A549 (cell line): ENCODE measurements around the gene AGRN. TPM values are rescaled to one million over a fixed set of nuclear protein-coding genes. Genes with fewer than 3 reads are reported as not detected.

Experiments used
- ATAC-seq, 2 experiments: fragments of 200-7000 bp in 1 of 2; fragments of >200 bp in 1 of 2; cut with Nextera tagmentation in 1 of 2; cut with Tn5 transposase in 1 of 2; 3 replicates each; pipeline versions ENCODE4 v1.8.0 to v1.9.1; 2018 to 2020; ENCODE audit warnings: mild to moderate bottlenecking in 1 of 2, moderate library complexity in 1 of 2
- CTCF ChIA-PET: fragments of 300-600 bp; sonication (Branson Sonifier 250); formaldehyde crosslinking; extraction: SDS; loops from one replicate; lab custom pipeline; 2021; ENCODE audit warnings: antibody characterized with exemption, inconsistent platforms; lab: Yijun Ruan, JAX
- POLR2A ChIA-PET: fragments of 350-600 bp; formaldehyde crosslinking; extraction: SDS; loops from one replicate; lab custom pipeline; 2021; ENCODE audit warnings: antibody characterized with exemption, inconsistent platforms; lab: Yijun Ruan, JAX
- DNase-seq, 2 experiments: peaks; one replicate each; pipeline versions ENCODE4 v3.0.0 to v3.0.0-alpha.2; 2011 to 2016; ENCODE audit warnings: low read depth in 1 of 2, low spot score in 1 of 2
- FAIRE-seq: peaks from 2 replicates; lab custom pipeline; 2011; peaks lifted over from hg19 to GRCh38; lab: Jason Lieb, UNC
- H3K27ac ChIP-seq, 2 experiments: fragments of >200 bp; sonication (Bioruptor Twin); formaldehyde crosslinking; 3 replicates each; pipeline ENCODE4 v1.5.1; 2016 to 2017
- H3K4me1 ChIP-seq: fragments of >200 bp; sonication (Bioruptor Twin); formaldehyde crosslinking; 3 replicates; pipeline ENCODE4 v1.6.1; 2016
- H3K4me2 ChIP-seq: fragments of >200 bp; sonication (Bioruptor Twin); formaldehyde crosslinking; 3 replicates; pipeline ENCODE4 v1.6.1; 2016
- H3K4me3 ChIP-seq: fragments of >200 bp; sonication (Bioruptor Twin); formaldehyde crosslinking; 3 replicates; pipeline ENCODE4 v1.5.1; 2016
- H3K9me3 ChIP-seq: fragments of >200 bp; sonication (Bioruptor Twin); formaldehyde crosslinking; 3 replicates; pipeline ENCODE4 v1.6.1; 2016
- ATOH8 ChIP-seq: fragments of 250-450 bp; sonication (Bioruptor Pico); IDR thresholded peaks from 2 replicates; pipeline ENCODE4 v1.5.0; 2020; ENCODE audit warnings: low read depth, mild to moderate bottlenecking, moderate library complexity
- BHLHE40 ChIP-seq: IDR thresholded peaks from 2 replicates; pipeline ENCODE4 v1.6.1; 2012; ENCODE audit warnings: low read depth, low read length, inconsistent platforms
- CBX2 ChIP-seq: fragments of 200-600 bp; sonication (generic); IDR thresholded peaks from 2 replicates; pipeline ENCODE4 v1.6.1; 2016; ENCODE audit warnings: low read depth, mild to moderate bottlenecking, borderline replicate concordance
- CBX8 ChIP-seq: fragments of 200-600 bp; sonication (generic); IDR thresholded peaks from 2 replicates; pipeline ENCODE4 v1.6.1; 2016
- CHD4 ChIP-seq: fragments of 200-600 bp; sonication (generic); IDR thresholded peaks from 2 replicates; pipeline ENCODE4 v1.6.1; 2016; ENCODE audit warnings: antibody characterized with exemption, mild to moderate bottlenecking, borderline replicate concordance
- CTCF ChIP-seq: fragments of >200 bp; sonication (Bioruptor Twin); formaldehyde crosslinking; IDR thresholded peaks from 3 replicates; pipeline ENCODE4 v1.5.1; 2016
- EHF ChIP-seq: fragments of 250-450 bp; sonication (Bioruptor Pico); IDR thresholded peaks from 2 replicates; pipeline ENCODE4 v1.5.0; 2020; ENCODE audit warnings: mild to moderate bottlenecking
- EHMT2 ChIP-seq: fragments of 200-600 bp; sonication (generic); IDR thresholded peaks from 2 replicates; pipeline ENCODE4 v1.6.1; 2016; ENCODE audit warnings: antibody characterized with exemption, low read depth, mild to moderate bottlenecking, moderate library complexity
- FOSB ChIP-seq: fragments of 250-450 bp; sonication (Bioruptor Pico); IDR thresholded peaks from 2 replicates; pipeline ENCODE4 v1.5.0; 2020; ENCODE audit warnings: mild to moderate bottlenecking, moderate library complexity
- GATA3 ChIP-seq: IDR thresholded peaks from 2 replicates; pipeline ENCODE4 v1.6.1; 2012; ENCODE audit warnings: borderline replicate concordance
- HDAC2 ChIP-seq: fragments of 200-600 bp; sonication (generic); IDR thresholded peaks from 2 replicates; pipeline ENCODE4 v1.6.1; 2016
- HMGXB4 ChIP-seq: fragments of 250-450 bp; sonication (Bioruptor Pico); IDR thresholded peaks from 2 replicates; pipeline ENCODE4 v1.5.0; 2021; ENCODE audit warnings: mild to moderate bottlenecking, moderate library complexity, borderline replicate concordance
- HOXB5 ChIP-seq: fragments of 250-450 bp; sonication (Bioruptor Pico); IDR thresholded peaks from 2 replicates; pipeline ENCODE4 v1.5.0; 2020; ENCODE audit warnings: mild to moderate bottlenecking, moderate library complexity
- JUN ChIP-seq, 2 experiments: fragments of >200 bp; sonication (Bioruptor Twin); formaldehyde crosslinking; IDR thresholded peaks; 2 replicates in 1 of 2; 3 replicates in 1 of 2; pipeline ENCODE4 v1.6.1; 2016 to 2017
- JUNB ChIP-seq: fragments of >200 bp; sonication (Bioruptor Twin); formaldehyde crosslinking; IDR thresholded peaks from 2 replicates; pipeline ENCODE4 v1.6.1; 2016
- KDM5A ChIP-seq: fragments of 200-600 bp; sonication (generic); IDR thresholded peaks from 2 replicates; pipeline ENCODE4 v1.6.1; 2016; ENCODE audit warnings: antibody characterized with exemption, mild to moderate bottlenecking
- MAFK ChIP-seq: fragments of 450-650 bp; IDR thresholded peaks from 2 replicates; pipeline ENCODE4 v1.6.1; 2014; ENCODE audit not compliant: partially characterized antibody
- MAX ChIP-seq: IDR thresholded peaks from 2 replicates; pipeline ENCODE4 v1.6.1; 2012
- MAZ ChIP-seq: fragments of 150-350 bp; IDR thresholded peaks from 2 replicates; pipeline ENCODE4 v1.6.1; 2014; ENCODE audit warnings: antibody characterized with exemption, low read depth, low read length, borderline replicate concordance
- NR3C1 ChIP-seq: fragments of >200 bp; sonication (Bioruptor Twin); formaldehyde crosslinking; IDR thresholded peaks from 3 replicates; pipeline ENCODE4 v1.6.1; 2017
- PHF8 ChIP-seq: fragments of 200-600 bp; sonication (generic); IDR thresholded peaks from 2 replicates; pipeline ENCODE4 v1.6.1; 2016; ENCODE audit warnings: low read depth, mild to moderate bottlenecking, antibody characterized with exemption, moderate library complexity, borderline replicate concordance
- POLR2A ChIP-seq: IDR thresholded peaks from 2 replicates; pipeline ENCODE4 v1.6.1; 2012; ENCODE audit warnings: mild to moderate bottlenecking, low read length
- RARB ChIP-seq: fragments of 250-450 bp; sonication (Bioruptor Pico); IDR thresholded peaks from 2 replicates; pipeline ENCODE4 v1.8.0; 2021; ENCODE audit warnings: mild to moderate bottlenecking, moderate library complexity
- RCOR1 ChIP-seq: fragments of 150-350 bp; IDR thresholded peaks from 2 replicates; pipeline ENCODE4 v1.6.1; 2014; ENCODE audit warnings: antibody characterized with exemption, low read length, low read depth
- SREBF2 ChIP-seq: fragments of 450-650 bp; IDR thresholded peaks from 2 replicates; pipeline ENCODE4 v1.6.1; 2014; ENCODE audit warnings: mild to moderate bottlenecking, moderate library complexity
- TP53 ChIP-seq: fragments of 250-450 bp; sonication (Bioruptor Pico); IDR thresholded peaks from 2 replicates; pipeline ENCODE4 v1.5.0; 2021; ENCODE audit warnings: mild to moderate bottlenecking, moderate library complexity
- ZC3H11A ChIP-seq: fragments of 450-650 bp; IDR thresholded peaks from 2 replicates; pipeline ENCODE4 v1.6.1; 2014; ENCODE audit warnings: antibody characterized with exemption, mild to moderate bottlenecking
- ZFP36 ChIP-seq: fragments of 450-650 bp; IDR thresholded peaks from 2 replicates; pipeline ENCODE4 v1.6.1; 2014; ENCODE audit warnings: borderline replicate concordance; ENCODE audit not compliant: partially characterized antibody
- ZSCAN20 ChIP-seq: fragments of 250-450 bp; sonication (Bioruptor Pico); IDR thresholded peaks from 2 replicates; pipeline ENCODE4 v1.8.0; 2022; ENCODE audit warnings: mild to moderate bottlenecking, moderate library complexity
- WGBS: methylation state at CpG from one replicate; pipeline ENCODE4 v1.1.6; 2017; ENCODE audit errors: missing lambda C conversion rate; 5-methylcytosine and 5-hydroxymethylcytosine counted together
- polyA plus RNA-seq, 4 experiments: library from polyadenylated mRNA; depleted of rRNA in 3 of 4; stranded (reverse); fragments of >200 nt; fragmentation: RNase III in 1 of 4; extraction: RNeasy Plus Mini Kit Qiagen cat#74134 plus additional on column Dnase treatment in 1 of 4; gene quantifications; 2 replicates in 3 of 4; 3 replicates in 1 of 4; pipeline ENCODE4 v1.2.3, GENCODE V29; 2011 to 2017
- TF ChIP-seq, protein P1 (sequence below): fragments of >200 bp; sonication (Bioruptor Twin); formaldehyde crosslinking; IDR thresholded peaks from 2 replicates; pipeline ENCODE4 v1.6.1; 2016
- TF ChIP-seq, protein P2 (sequence below): IDR thresholded peaks from 2 replicates; pipeline ENCODE4 v1.6.1; 2012; ENCODE audit warnings: low read depth, borderline replicate concordance

The AGRN gene
- polyA plus RNA-seq, 2 of the 4 experiments (the other 2 are of a cell fraction), result 23.9 to 90.9 TPM

GRCh38 chr1:1041092-1041523 lies 21.2 kb downstream of the AGRN start:
- ChIA-PET POLR2A (no interaction called here), CTCF (interaction anchor here (0.6 to 4.7 kb wide), 9 partner anchors 16 to 99 kb away, joined by 3 to 32 read pairs (median 6); partner anchors contain the start of gene ISG15)
- DNase-seq, result no peak
- FAIRE-seq, result no peak
- Histone ChIP-seq H3K9me3 (no peaks in the 10 kb centered on the region), H3K4me3 (no peak overlapping the region), H3K27ac (no peak overlapping the region), H3K4me1 (peaks cover 9% of the 10 kb centered on the region), H3K4me2 (no peak overlapping the region)
- no peak for TF ChIP-seq ATOH8 (CRISPR knock-in tag)
- TF ChIP-seq RARB (CRISPR knock-in tag), result no peak
- no peak for TF ChIP-seq JUN (IDR thresholded peaks at IDR 0.05)
- TF ChIP-seq CHD4, result no peak
- no peak for TF ChIP-seq EHF
- TF ChIP-seq CBX8, result no peak
- TF ChIP-seq MAZ, result no peak
- TF ChIP-seq FOSB (CRISPR knock-in tag), result no peak
- no peak for ATAC-seq
- 97% methylated on average over 24 of the region's 60 CpGs for WGBS

GRCh38 chr1:1041873-1042272 lies 22.0 kb downstream of the AGRN start:
- DNase-seq (no peak), FAIRE-seq (no peak), ATAC-seq (no peak)
- no peak overlapping the region for H3K4me2 ChIP-seq
- ChIA-PET POLR2A (no interaction called here), CTCF (interaction anchor here (1.4 to 4.7 kb wide), 4 partner anchors 21 to 40 kb away, joined by 3 to 32 read pairs (median 16); partner anchors contain the start of gene ISG15)
- no peak overlapping the region for H3K4me3 ChIP-seq
- no peaks in the 10 kb centered on the region for H3K9me3 ChIP-seq
- peaks cover 9% of the 10 kb centered on the region for H3K4me1 ChIP-seq
- 98% methylated on average over 12 of the region's 25 CpGs for WGBS
- TF ChIP-seq KDM5A (no peak), ATOH8 (CRISPR knock-in tag) (no peak), HOXB5 (CRISPR knock-in tag) (no peak), MAX (no peak), CTCF (no peak), POLR2A (no peak), ZSCAN20 (CRISPR knock-in tag) (no peak), BHLHE40 (no peak), NR3C1 (no peak)
- no peak overlapping the region for H3K27ac ChIP-seq

- ChIA-PET POLR2A (no interaction called here), CTCF (no interaction called here)
- H3K4me3 ChIP-seq, result no peak overlapping the region
- no peak overlapping the region for H3K4me2 ChIP-seq
- no peaks in the 10 kb centered on the region for H3K9me3 ChIP-seq
- TF ChIP-seq SREBF2 (no peak), ZFP36 (no peak), ZC3H11A (no peak), TP53 (no peak), GATA3 (no peak), PHF8 (no peak), POLR2A (no peak), HDAC2 (no peak), MAFK (no peak), RCOR1 (no peak), CBX2 (no peak), ZSCAN20 (CRISPR knock-in tag) (no peak), EHMT2 (no peak), BHLHE40 (no peak), HOXB5 (CRISPR knock-in tag) (no peak), JUNB (no peak), HMGXB4 (no peak)
- TF ChIP-seq, protein P1, sequence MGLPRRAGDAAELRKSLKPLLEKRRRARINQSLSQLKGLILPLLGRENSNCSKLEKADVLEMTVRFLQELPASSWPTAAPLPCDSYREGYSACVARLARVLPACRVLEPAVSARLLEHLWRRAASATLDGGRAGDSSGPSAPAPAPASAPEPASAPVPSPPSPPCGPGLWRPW, result no peak
- TF ChIP-seq, protein P2, sequence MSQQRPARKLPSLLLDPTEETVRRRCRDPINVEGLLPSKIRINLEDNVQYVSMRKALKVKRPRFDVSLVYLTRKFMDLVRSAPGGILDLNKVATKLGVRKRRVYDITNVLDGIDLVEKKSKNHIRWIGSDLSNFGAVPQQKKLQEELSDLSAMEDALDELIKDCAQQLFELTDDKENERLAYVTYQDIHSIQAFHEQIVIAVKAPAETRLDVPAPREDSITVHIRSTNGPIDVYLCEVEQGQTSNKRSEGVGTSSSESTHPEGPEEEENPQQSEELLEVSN, result no peak
- 100% methylated on average over 8 of the region's 10 CpGs for WGBS
- no peak for FAIRE-seq
- no peak for ATAC-seq
- H3K4me1 ChIP-seq, result peaks cover 9% of the 10 kb centered on the region
- no peak for DNase-seq
- H3K27ac ChIP-seq, result no peak overlapping the region
Observed at GRCh38 chr1:1042835-1043234, 22.9 kb downstream of the AGRN start.
